ENCODE results near the gene ZCCHC4. TPM values are rescaled to one million over a fixed set of nuclear protein-coding genes. Genes with fewer than 3 reads are reported as not detected.

ZCCHC4 gene
- total RNA-seq, 4 donors from 2014 or later: 20.1 to 26.0 (median 21.6) TPM

DNA sequence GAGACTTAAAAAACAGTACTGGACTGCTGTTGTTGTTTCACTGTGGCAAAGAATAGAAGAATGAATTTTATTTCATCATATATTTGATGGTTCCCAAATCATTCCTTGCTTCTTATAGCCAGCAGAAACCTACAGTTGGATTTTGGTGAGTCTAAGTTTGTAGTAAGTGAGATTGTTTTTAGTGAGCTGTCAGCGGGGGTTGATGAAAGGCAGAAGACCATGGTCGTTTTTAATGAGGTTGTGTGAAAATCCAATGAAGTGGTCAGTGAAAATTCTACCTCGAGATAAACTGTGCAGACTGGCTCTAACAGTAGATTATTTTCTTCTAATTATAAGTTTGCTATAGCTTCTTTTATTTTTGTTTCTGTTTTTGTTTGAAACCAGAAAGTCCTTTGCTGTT lies 100.7 kb downstream of the ZCCHC4 start:
- Histone ChIP-seq H3K9me3 (no peaks in the 10 kb centered on the region), H3K36me3 (peaks cover 3 to 97% (median 12%) of the 10 kb centered on the region in 3 donors), H3K4me3 (no peak overlapping the region), H3K27ac (no peak overlapping the region), H3K27me3 (no peaks in the 10 kb centered on the region), H3K4me1 (no peaks in the 10 kb centered on the region)
- 66 to 72% methylated on average over 3 of the region's 3 CpGs for WGBS, 2 donors
- no peak for DNase-seq (ENCODE audit: low spot score in 2 of 2)
- TF ChIP-seq, protein P1, sequence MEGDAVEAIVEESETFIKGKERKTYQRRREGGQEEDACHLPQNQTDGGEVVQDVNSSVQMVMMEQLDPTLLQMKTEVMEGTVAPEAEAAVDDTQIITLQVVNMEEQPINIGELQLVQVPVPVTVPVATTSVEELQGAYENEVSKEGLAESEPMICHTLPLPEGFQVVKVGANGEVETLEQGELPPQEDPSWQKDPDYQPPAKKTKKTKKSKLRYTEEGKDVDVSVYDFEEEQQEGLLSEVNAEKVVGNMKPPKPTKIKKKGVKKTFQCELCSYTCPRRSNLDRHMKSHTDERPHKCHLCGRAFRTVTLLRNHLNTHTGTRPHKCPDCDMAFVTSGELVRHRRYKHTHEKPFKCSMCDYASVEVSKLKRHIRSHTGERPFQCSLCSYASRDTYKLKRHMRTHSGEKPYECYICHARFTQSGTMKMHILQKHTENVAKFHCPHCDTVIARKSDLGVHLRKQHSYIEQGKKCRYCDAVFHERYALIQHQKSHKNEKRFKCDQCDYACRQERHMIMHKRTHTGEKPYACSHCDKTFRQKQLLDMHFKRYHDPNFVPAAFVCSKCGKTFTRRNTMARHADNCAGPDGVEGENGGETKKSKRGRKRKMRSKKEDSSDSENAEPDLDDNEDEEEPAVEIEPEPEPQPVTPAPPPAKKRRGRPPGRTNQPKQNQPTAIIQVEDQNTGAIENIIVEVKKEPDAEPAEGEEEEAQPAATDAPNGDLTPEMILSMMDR (IDR thresholded peaks at IDR 0.05): no peak
- TF ChIP-seq POLR2A (IDR thresholded peaks at IDR 0.05) (no peak), EP300 (IDR thresholded peaks at IDR 0.05) (no peak)

DNA sequence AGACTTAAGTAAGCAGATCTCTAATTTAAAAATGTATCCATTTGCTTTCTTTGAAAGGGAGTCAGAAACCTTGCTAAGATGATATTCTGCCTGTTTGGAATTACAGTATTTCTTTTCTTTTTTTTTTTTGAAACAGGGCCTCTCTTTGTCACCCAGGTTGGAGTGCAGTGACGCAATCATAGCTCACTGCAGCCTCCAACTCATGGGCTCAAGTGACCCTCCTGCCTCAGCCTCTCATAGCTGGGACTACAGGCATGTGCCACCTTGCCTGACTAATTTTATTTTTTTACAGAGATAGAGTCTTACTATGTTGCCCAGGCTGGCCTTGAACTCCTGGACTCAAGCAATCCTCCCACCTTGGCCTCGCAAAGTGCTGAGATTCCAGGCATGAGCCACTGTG lies 104.4 kb downstream of the ZCCHC4 start:
- no peak for TF ChIP-seq POLR2A (IDR thresholded peaks at IDR 0.05)
- TF ChIP-seq, protein P1 (IDR thresholded peaks at IDR 0.05): no peak
- WGBS, 2 donors: 95 to 100% methylated on average over 2 of the region's 2 CpGs
- Histone ChIP-seq H3K9me3 (no peaks in the 10 kb centered on the region), H3K36me3 (peaks cover 0 to 81% (median 7%) of the 10 kb centered on the region in 3 donors), H3K27me3 (no peaks in the 10 kb centered on the region), H3K4me3 (no peak overlapping the region), H3K4me1 (no peaks in the 10 kb centered on the region), H3K27ac (no peak overlapping the region)
- DNase-seq (ENCODE audit: low spot score in 2 of 2): no peak

Other genes starting within 250 kb of the ZCCHC4 start
- gene SEPSECS, start 152.3 kb upstream of the ZCCHC4 start, total RNA-seq: 10 to 100 TPM in 2 of 4 donors, 1 to 10 TPM in 2; 6.6 to 19.2 (median 9.0) TPM
- gene PI4K2B, start 78.7 kb upstream of the ZCCHC4 start, total RNA-seq: 10 to 100 TPM; 11.1 to 22.8 (median 14.6) TPM
- gene ANAPC4, start 64.5 kb downstream of the ZCCHC4 start, total RNA-seq: 10 to 100 TPM; 31.4 to 49.0 (median 37.1) TPM